ENCODE measurements around the gene EPS8L3. TPM values are rescaled to one million over a fixed set of nuclear protein-coding genes. Genes with fewer than 3 reads are reported as not detected.

EPS8L3 gene
- total RNA-seq (2014; rRNA removed; shearing (Covaris generic)), result not detected in 2 replicates

- Histone ChIP-seq H3K27ac (peak within 1 kb of the TSS; percentile 84), H3K36me3 (no peaks in the 10 kb centered on the region), H3K27me3 (replicated peaks) (no peaks in the 10 kb centered on the region), H3K4me3 (no peak within 1 kb of the TSS), H3K4me1 (replicated peaks) (peaks cover 14% of the 10 kb centered on the region), H3K9me3 (replicated peaks) (no peaks in the 10 kb centered on the region)
- DNase-seq (ENCODE audit: low read depth in 1 of 2, low spot score in 2 of 2), result peak in 1 of 2 experiments; percentile 36
Observed at GRCh38 chr1:109763646-109764415, at the start of gene EPS8L3. TSS of gene EPS8L3 (minus strand) at chr1:109763923. CDS start at chr1:109761749, 2,174 bp downstream.

GRCh38 chr1:109812691-109813393 lies 49.1 kb upstream of the EPS8L3 start:
- H3K27ac ChIP-seq, result no peak overlapping the region
- H3K9me3 ChIP-seq (replicated peaks), result peaks cover 3% of the 10 kb centered on the region; the same call in 1 of the 2 replicates
- no peaks in the 10 kb centered on the region for H3K36me3 ChIP-seq
- peaks cover 26% of the 10 kb centered on the region for H3K4me1 ChIP-seq (replicated peaks)
- no peak overlapping the region for H3K4me3 ChIP-seq
- DNase-seq (ENCODE audit: low read depth in 1 of 2, low spot score in 2 of 2), result no peak
- no peaks in the 10 kb centered on the region for H3K27me3 ChIP-seq (replicated peaks)

- no peak overlapping the region for H3K27ac ChIP-seq
- no peaks in the 10 kb centered on the region for H3K36me3 ChIP-seq
- H3K4me3 ChIP-seq, result no peak overlapping the region
- no peak for DNase-seq (ENCODE audit: low read depth in 1 of 2, low spot score in 2 of 2)
- H3K9me3 ChIP-seq (replicated peaks), result no peaks in the 10 kb centered on the region
- H3K4me1 ChIP-seq (replicated peaks), result peaks cover 35% of the 10 kb centered on the region
- no peaks in the 10 kb centered on the region for H3K27me3 ChIP-seq (replicated peaks)
Observed at GRCh38 chr1:109808703-109809102, 45.0 kb upstream of the EPS8L3 start.

- Histone ChIP-seq H3K4me3 (no peak overlapping the region), H3K27me3 (replicated peaks) (no peaks in the 10 kb centered on the region), H3K36me3 (no peaks in the 10 kb centered on the region), H3K4me1 (replicated peaks) (peaks cover 35% of the 10 kb centered on the region), H3K9me3 (replicated peaks) (no peaks in the 10 kb centered on the region), H3K27ac (no peak overlapping the region)
- DNase-seq (ENCODE audit: low read depth in 1 of 2, low spot score in 2 of 2), result no peak
Observed at GRCh38 chr1:109807822-109808680, 44.3 kb upstream of the EPS8L3 start.

- H3K27me3 ChIP-seq (replicated peaks), result no peaks in the 10 kb centered on the region
- no peaks in the 10 kb centered on the region for H3K36me3 ChIP-seq
- DNase-seq (ENCODE audit: low read depth in 1 of 2, low spot score in 2 of 2), result no peak
- no peak overlapping the region for H3K4me3 ChIP-seq
- H3K9me3 ChIP-seq (replicated peaks), result no peaks in the 10 kb centered on the region
- peaks cover 35% of the 10 kb centered on the region for H3K4me1 ChIP-seq (replicated peaks)
- H3K27ac ChIP-seq, result no peak overlapping the region
Observed at GRCh38 chr1:109807402-109807801, 43.7 kb upstream of the EPS8L3 start.

GRCh38 chr1:109806733-109807400 lies 43.1 kb upstream of the EPS8L3 start:
- peaks cover 31% of the 10 kb centered on the region for H3K4me1 ChIP-seq (replicated peaks)
- no peaks in the 10 kb centered on the region for H3K36me3 ChIP-seq
- H3K9me3 ChIP-seq (replicated peaks), result no peaks in the 10 kb centered on the region
- no peaks in the 10 kb centered on the region for H3K27me3 ChIP-seq (replicated peaks)
- no peak overlapping the region for H3K4me3 ChIP-seq
- no peak overlapping the region for H3K27ac ChIP-seq
- no peak for DNase-seq (ENCODE audit: low read depth in 1 of 2, low spot score in 2 of 2)

GRCh38 chr1:109805486-109806165 lies 41.9 kb upstream of the EPS8L3 start:
- DNase-seq (ENCODE audit: low read depth in 1 of 2, low spot score in 2 of 2), result peak in 1 of 2 experiments; percentile 17
- H3K4me3 ChIP-seq, result no peak overlapping the region
- no peaks in the 10 kb centered on the region for H3K36me3 ChIP-seq
- H3K27me3 ChIP-seq (replicated peaks), result no peaks in the 10 kb centered on the region
- no peaks in the 10 kb centered on the region for H3K9me3 ChIP-seq (replicated peaks)
- no peak overlapping the region for H3K27ac ChIP-seq
- H3K4me1 ChIP-seq (replicated peaks), result peaks cover 20% of the 10 kb centered on the region

- no peak overlapping the region for H3K4me3 ChIP-seq
- peak in 1 of 2 experiments; percentile 12 for DNase-seq (ENCODE audit: low read depth in 1 of 2, low spot score in 2 of 2)
- no peak overlapping the region for H3K27ac ChIP-seq
- H3K9me3 ChIP-seq (replicated peaks), result no peaks in the 10 kb centered on the region
- no peaks in the 10 kb centered on the region for H3K27me3 ChIP-seq (replicated peaks)
- H3K36me3 ChIP-seq, result no peaks in the 10 kb centered on the region
- peaks cover 18% of the 10 kb centered on the region for H3K4me1 ChIP-seq (replicated peaks)
Observed at GRCh38 chr1:109804660-109805059, 40.9 kb upstream of the EPS8L3 start.

- Histone ChIP-seq H3K4me3 (no peak overlapping the region), H3K27ac (no peak overlapping the region), H3K4me1 (replicated peaks) (peaks cover 18% of the 10 kb centered on the region), H3K9me3 (replicated peaks) (no peaks in the 10 kb centered on the region), H3K36me3 (no peaks in the 10 kb centered on the region), H3K27me3 (replicated peaks) (no peaks in the 10 kb centered on the region)
- peak in 1 of 2 experiments; percentile 41 for DNase-seq (ENCODE audit: low read depth in 1 of 2, low spot score in 2 of 2)
Observed at GRCh38 chr1:109803901-109804331, 40.2 kb upstream of the EPS8L3 start.

- Histone ChIP-seq H3K9me3 (replicated peaks) (no peaks in the 10 kb centered on the region), H3K36me3 (no peaks in the 10 kb centered on the region), H3K4me1 (replicated peaks) (peaks cover 11% of the 10 kb centered on the region), H3K27me3 (replicated peaks) (no peaks in the 10 kb centered on the region), H3K4me3 (no peak overlapping the region), H3K27ac (no peak overlapping the region)
- DNase-seq (ENCODE audit: low read depth in 1 of 2, low spot score in 2 of 2), result peak in 1 of 2 experiments; percentile 36
Observed at GRCh38 chr1:109802901-109803561, 39.3 kb upstream of the EPS8L3 start.

GRCh38 chr1:109802136-109802900 lies 38.6 kb upstream of the EPS8L3 start:
- Histone ChIP-seq H3K27ac (no peak overlapping the region), H3K36me3 (no peaks in the 10 kb centered on the region), H3K4me3 (no peak overlapping the region), H3K9me3 (replicated peaks) (no peaks in the 10 kb centered on the region), H3K4me1 (replicated peaks) (peaks cover 8% of the 10 kb centered on the region; the same call in 1 of the 2 replicates), H3K27me3 (replicated peaks) (no peaks in the 10 kb centered on the region)
- peak in 1 of 2 experiments; percentile 35 for DNase-seq (ENCODE audit: low read depth in 1 of 2, low spot score in 2 of 2)

GRCh38 chr1:109801791-109802135 lies 38.0 kb upstream of the EPS8L3 start:
- Histone ChIP-seq H3K36me3 (no peaks in the 10 kb centered on the region), H3K27me3 (replicated peaks) (no peaks in the 10 kb centered on the region), H3K9me3 (replicated peaks) (no peaks in the 10 kb centered on the region), H3K4me1 (replicated peaks) (peaks cover 9% of the 10 kb centered on the region), H3K4me3 (no peak overlapping the region), H3K27ac (no peak overlapping the region)
- peak in 1 of 2 experiments; percentile 34 for DNase-seq (ENCODE audit: low read depth in 1 of 2, low spot score in 2 of 2)

Data from SJSA1 (cell line).